SK-N-SH (cell line): ENCODE results near the gene RAPGEF4. TPM values are rescaled to one million over a fixed set of nuclear protein-coding genes. Genes with fewer than 3 reads are reported as not detected.

Source experiments
- CTCF ChIA-PET: fragments of 300-600, 350-600 bp; formaldehyde crosslinking; extraction: SDS; loops from one replicate; lab custom pipeline; 2021; lab: Yijun Ruan, JAX
- POLR2A ChIA-PET: fragments of 350-600 bp; sonication (Branson Sonifier 250); formaldehyde crosslinking; extraction: SDS; loops from one replicate; lab custom pipeline; 2020; ENCODE audit warnings: antibody characterized with exemption, inconsistent platforms; lab: Yijun Ruan, JAX
- DNase-seq: peaks from one replicate; pipeline ENCODE4 v3.0.0; 2012
- H2AFZ ChIP-seq: fragments of 200-600 bp; sonication (generic); 2 replicates; pipeline ENCODE4 v1.8.1; 2016; ENCODE audit warnings: antibody characterized with exemption, mild to moderate bottlenecking, low read depth
- H3F3A ChIP-seq: fragments of 200-600 bp; sonication (generic); replicated peaks from 2 replicates; pipeline ENCODE3; 2016; ENCODE audit warnings: antibody characterized with exemption, mild to moderate bottlenecking; ENCODE audit not compliant: insufficient read depth
- H3K27ac ChIP-seq, 2 experiments: fragments of 200-500 bp in 1 of 2; fragments of 200-600 bp in 1 of 2; sonication (Bioruptor generic) in 1 of 2; sonication (generic), shearing (Covaris generic) in 1 of 2; 2 replicates each; pipeline versions ENCODE4 v1.5.1 to v1.6.1; 2014 to 2016; ENCODE audit warnings: low read depth in 2 of 2, inconsistent platforms in 1 of 2, low read length in 1 of 2, mild to moderate bottlenecking in 1 of 2, mixed read lengths in 1 of 2
- H3K27me3 ChIP-seq: fragments of 200-600 bp; sonication (generic), shearing (Covaris generic); 2 replicates; pipeline ENCODE4 v1.6.1; 2016; ENCODE audit warnings: mixed run types; ENCODE audit not compliant: insufficient read depth
- H3K36me3 ChIP-seq, 2 experiments: fragments of 200-500 bp in 1 of 2; fragments of 200-600 bp in 1 of 2; sonication (Bioruptor generic) in 1 of 2; sonication (generic) in 1 of 2; replicated peaks in 1 of 2; 2 replicates each; pipeline versions ENCODE3 to v1.5.1; 2014 to 2016; ENCODE audit warnings: low read length in 1 of 2, mild to moderate bottlenecking in 1 of 2; ENCODE audit not compliant: insufficient read depth in 2 of 2, control insufficient read depth in 1 of 2
- H3K4me1 ChIP-seq, 2 experiments: fragments of 200-500 bp in 1 of 2; fragments of 200-600 bp in 1 of 2; sonication (Bioruptor generic) in 1 of 2; sonication (generic), shearing (Covaris generic) in 1 of 2; 2 replicates each; pipeline versions ENCODE4 v1.5.1 to v1.6.1; 2014 to 2016; ENCODE audit warnings: low read depth in 1 of 2, low read length in 1 of 2, mixed run types in 1 of 2; ENCODE audit not compliant: insufficient read depth in 2 of 2, control insufficient read depth in 1 of 2
- H3K4me2 ChIP-seq: fragments of 200-600 bp; sonication (generic), shearing (Covaris generic); 2 replicates; pipeline ENCODE4 v1.6.1; 2017; ENCODE audit warnings: mixed run types
- H3K4me3 ChIP-seq, 2 experiments: fragments of 200-500 bp in 1 of 2; fragments of 200-600 bp in 1 of 2; sonication (Bioruptor generic) in 1 of 2; sonication (generic), shearing (Covaris generic) in 1 of 2; 2 replicates each; pipeline versions ENCODE4 v1.5.1 to v1.8.1; 2014 to 2016; ENCODE audit warnings: low read depth in 2 of 2, inconsistent platforms in 1 of 2, low read length in 1 of 2, mild to moderate bottlenecking in 1 of 2, mixed read lengths in 1 of 2, moderate library complexity in 1 of 2
- H3K79me2 ChIP-seq: fragments of 200-600 bp; sonication (generic); 2 replicates; pipeline ENCODE4 v1.8.1; 2017; ENCODE audit warnings: mild to moderate bottlenecking; ENCODE audit not compliant: insufficient read depth
- H3K9ac ChIP-seq: fragments of 200-600 bp; sonication (generic); 2 replicates; pipeline ENCODE4 v1.6.1; 2017; ENCODE audit warnings: mixed run types
- H3K9me2 ChIP-seq: fragments of 200-600 bp; sonication (generic); 2 replicates; pipeline ENCODE4 v1.6.1; 2017; ENCODE audit warnings: mixed run types
- H3K9me3 ChIP-seq: fragments of 200-600 bp; sonication (generic); 2 replicates; pipeline ENCODE4 v1.6.1; 2017; ENCODE audit warnings: mixed run types, mild to moderate bottlenecking, moderate library complexity
- H4K20me1 ChIP-seq: fragments of 200-600 bp; sonication (generic); 2 replicates; pipeline ENCODE4 v1.6.1; 2017; ENCODE audit warnings: mild to moderate bottlenecking, mixed run types; ENCODE audit not compliant: insufficient read depth
- FOSL2 ChIP-seq: IDR thresholded peaks from 2 replicates; pipeline ENCODE4 v1.4.0; 2012; ENCODE audit warnings: low read depth, mild to moderate bottlenecking, moderate library complexity, borderline replicate concordance
- GABPA ChIP-seq: IDR thresholded peaks from 2 replicates; pipeline ENCODE4 v1.4.0; 2012; ENCODE audit warnings: low read depth, mild to moderate bottlenecking
- GATA2 ChIP-seq: sonication (generic); formaldehyde crosslinking; IDR thresholded peaks from 2 replicates; pipeline ENCODE4 v1.5.0; 2020; ENCODE audit warnings: mild to moderate bottlenecking, missing genetic modification reagents
- JUND ChIP-seq: IDR thresholded peaks from 2 replicates; pipeline ENCODE4 v1.4.0; 2012
- MAX ChIP-seq: IDR thresholded peaks from 2 replicates; pipeline ENCODE4 v1.4.0; 2012; ENCODE audit warnings: low read depth
- MXI1 ChIP-seq: IDR thresholded peaks from 2 replicates; pipeline ENCODE4 v1.6.1; 2012; ENCODE audit warnings: mild to moderate bottlenecking, low read depth, low read length, improper control_type of control experiment
- NFIC ChIP-seq: IDR thresholded peaks from 2 replicates; pipeline ENCODE4 v1.4.0; 2012; ENCODE audit warnings: borderline replicate concordance
- RAD21 ChIP-seq: IDR thresholded peaks from 2 replicates; pipeline ENCODE4 v1.6.1; 2012; ENCODE audit warnings: mild to moderate bottlenecking, low read length
- SMC3 ChIP-seq: IDR thresholded peaks from 2 replicates; pipeline ENCODE4 v1.6.1; 2012; ENCODE audit warnings: low read depth, low read length, improper control_type of control experiment
- TCF12 ChIP-seq: IDR thresholded peaks from 2 replicates; pipeline ENCODE4 v1.4.0; 2012
- TEAD4 ChIP-seq: IDR thresholded peaks from 2 replicates; pipeline ENCODE4 v1.4.0; 2012; ENCODE audit warnings: mild to moderate bottlenecking, borderline replicate concordance; ENCODE audit not compliant: insufficient read depth
- USF1 ChIP-seq: IDR thresholded peaks from 2 replicates; pipeline ENCODE4 v1.4.0; 2012; ENCODE audit warnings: low read depth, borderline replicate concordance
- YY1 ChIP-seq: IDR thresholded peaks from 2 replicates; pipeline ENCODE4 v1.4.0; 2012; ENCODE audit warnings: low read depth, mild to moderate bottlenecking
- WGBS: methylation state at CpG from one replicate; pipeline ENCODE4 v1.1.6; 2017; ENCODE audit warnings: low lambda C conversion rate; 5-methylcytosine and 5-hydroxymethylcytosine counted together
- polyA plus RNA-seq, 3 experiments: library from polyadenylated mRNA; depleted of rRNA; stranded (reverse); fragments of >200 nt; gene quantifications; 2 replicates each; pipeline ENCODE4 v1.2.3, GENCODE V29; 2012
- TF ChIP-seq, protein P1 (sequence below): IDR thresholded peaks from 2 replicates; pipeline ENCODE4 v1.6.1; 2012; ENCODE audit warnings: mild to moderate bottlenecking, low read depth, low read length, moderate library complexity
- TF ChIP-seq, protein P2 (sequence below): fragments of 150-350 bp; IDR thresholded peaks from 2 replicates; pipeline ENCODE4 v1.6.1; 2016; ENCODE audit warnings: mild to moderate bottlenecking, low read depth, low read length
- TF ChIP-seq, protein P3 (sequence below): fragments of 200-600 bp; sonication (generic); IDR thresholded peaks from 2 replicates; pipeline ENCODE4 v1.6.1; 2017; ENCODE audit warnings: antibody characterized with exemption, mild to moderate bottlenecking, moderate library complexity
- TF ChIP-seq, protein P4 (sequence below): IDR thresholded peaks from 2 replicates; pipeline ENCODE4; 2012

The RAPGEF4 gene
- polyA plus RNA-seq, 1 of the 3 experiments (the other 2 are of a cell fraction) = 0.30 TPM

GRCh38 chr2:172974762-172975161 lies 239.1 kb downstream of the RAPGEF4 start:
- TF ChIP-seq, protein P1, sequence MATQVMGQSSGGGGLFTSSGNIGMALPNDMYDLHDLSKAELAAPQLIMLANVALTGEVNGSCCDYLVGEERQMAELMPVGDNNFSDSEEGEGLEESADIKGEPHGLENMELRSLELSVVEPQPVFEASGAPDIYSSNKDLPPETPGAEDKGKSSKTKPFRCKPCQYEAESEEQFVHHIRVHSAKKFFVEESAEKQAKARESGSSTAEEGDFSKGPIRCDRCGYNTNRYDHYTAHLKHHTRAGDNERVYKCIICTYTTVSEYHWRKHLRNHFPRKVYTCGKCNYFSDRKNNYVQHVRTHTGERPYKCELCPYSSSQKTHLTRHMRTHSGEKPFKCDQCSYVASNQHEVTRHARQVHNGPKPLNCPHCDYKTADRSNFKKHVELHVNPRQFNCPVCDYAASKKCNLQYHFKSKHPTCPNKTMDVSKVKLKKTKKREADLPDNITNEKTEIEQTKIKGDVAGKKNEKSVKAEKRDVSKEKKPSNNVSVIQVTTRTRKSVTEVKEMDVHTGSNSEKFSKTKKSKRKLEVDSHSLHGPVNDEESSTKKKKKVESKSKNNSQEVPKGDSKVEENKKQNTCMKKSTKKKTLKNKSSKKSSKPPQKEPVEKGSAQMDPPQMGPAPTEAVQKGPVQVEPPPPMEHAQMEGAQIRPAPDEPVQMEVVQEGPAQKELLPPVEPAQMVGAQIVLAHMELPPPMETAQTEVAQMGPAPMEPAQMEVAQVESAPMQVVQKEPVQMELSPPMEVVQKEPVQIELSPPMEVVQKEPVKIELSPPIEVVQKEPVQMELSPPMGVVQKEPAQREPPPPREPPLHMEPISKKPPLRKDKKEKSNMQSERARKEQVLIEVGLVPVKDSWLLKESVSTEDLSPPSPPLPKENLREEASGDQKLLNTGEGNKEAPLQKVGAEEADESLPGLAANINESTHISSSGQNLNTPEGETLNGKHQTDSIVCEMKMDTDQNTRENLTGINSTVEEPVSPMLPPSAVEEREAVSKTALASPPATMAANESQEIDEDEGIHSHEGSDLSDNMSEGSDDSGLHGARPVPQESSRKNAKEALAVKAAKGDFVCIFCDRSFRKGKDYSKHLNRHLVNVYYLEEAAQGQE = no peak
- TF ChIP-seq SMC3 (no peak), TEAD4 (no peak)
- H3F3A ChIP-seq = no peaks in the 10 kb centered on the region
- no peaks in the 10 kb centered on the region for H3K9me3 ChIP-seq
- H3K4me2 ChIP-seq = no peak overlapping the region
- POLR2A ChIA-PET = no interaction called here
- H3K9ac ChIP-seq = no peak overlapping the region
- H3K36me3 ChIP-seq = no peaks in the 10 kb centered on the region
- H2AFZ ChIP-seq = no peak overlapping the region
- 77% methylated on average over 4 of the region's 4 CpGs for WGBS
- DNase-seq = no peak
- H4K20me1 ChIP-seq = no peaks in the 10 kb centered on the region
- no peaks in the 10 kb centered on the region for H3K79me2 ChIP-seq
- H3K4me3 ChIP-seq = no peak overlapping the region
- H3K27ac ChIP-seq = no peak overlapping the region
- CTCF ChIA-PET = interaction anchor here (4.1 kb wide), 1 partner anchor 42 kb away, joined by 19 read pairs; no protein-coding TSS in a partner anchor
- no peaks in the 10 kb centered on the region for H3K9me2 ChIP-seq
- H3K27me3 ChIP-seq = no peaks in the 10 kb centered on the region; the same call in 1 of the 2 replicates
- no peaks in the 10 kb centered on the region; a peak in 1 of 4 replicates for H3K4me1 ChIP-seq

- Histone ChIP-seq H2AFZ (no peak overlapping the region), H4K20me1 (no peaks in the 10 kb centered on the region), H3K9me2 (no peaks in the 10 kb centered on the region), H3K4me2 (no peak overlapping the region), H3F3A (no peaks in the 10 kb centered on the region), H3K9ac (no peak overlapping the region), H3K9me3 (no peaks in the 10 kb centered on the region), H3K27ac (no peak overlapping the region), H3K4me3 (no peak overlapping the region), H3K4me1 (no peaks in the 10 kb centered on the region), H3K27me3 (no peaks in the 10 kb centered on the region; the same call in 1 of the 2 replicates), H3K79me2 (no peaks in the 10 kb centered on the region), H3K36me3 (no peaks in the 10 kb centered on the region)
- no peak for DNase-seq
- CTCF ChIA-PET = interaction anchor here (4.1 kb wide), 1 partner anchor 44 kb away, joined by 19 read pairs; no protein-coding TSS in a partner anchor
- POLR2A ChIA-PET = no interaction called here
- WGBS = 59% methylated on average over 4 of the region's 4 CpGs
- TF ChIP-seq RAD21 (no peak), MXI1 (no peak), USF1 (no peak), YY1 (no peak), NFIC (no peak), TCF12 (no peak), GABPA (no peak), MAX (no peak), GATA2 (CRISPR knock-in tag) (no peak), FOSL2 (no peak), JUND (no peak)
- TF ChIP-seq, protein P2, sequence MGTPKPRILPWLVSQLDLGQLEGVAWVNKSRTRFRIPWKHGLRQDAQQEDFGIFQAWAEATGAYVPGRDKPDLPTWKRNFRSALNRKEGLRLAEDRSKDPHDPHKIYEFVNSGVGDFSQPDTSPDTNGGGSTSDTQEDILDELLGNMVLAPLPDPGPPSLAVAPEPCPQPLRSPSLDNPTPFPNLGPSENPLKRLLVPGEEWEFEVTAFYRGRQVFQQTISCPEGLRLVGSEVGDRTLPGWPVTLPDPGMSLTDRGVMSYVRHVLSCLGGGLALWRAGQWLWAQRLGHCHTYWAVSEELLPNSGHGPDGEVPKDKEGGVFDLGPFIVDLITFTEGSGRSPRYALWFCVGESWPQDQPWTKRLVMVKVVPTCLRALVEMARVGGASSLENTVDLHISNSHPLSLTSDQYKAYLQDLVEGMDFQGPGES = no peak
- TF ChIP-seq, protein P3, sequence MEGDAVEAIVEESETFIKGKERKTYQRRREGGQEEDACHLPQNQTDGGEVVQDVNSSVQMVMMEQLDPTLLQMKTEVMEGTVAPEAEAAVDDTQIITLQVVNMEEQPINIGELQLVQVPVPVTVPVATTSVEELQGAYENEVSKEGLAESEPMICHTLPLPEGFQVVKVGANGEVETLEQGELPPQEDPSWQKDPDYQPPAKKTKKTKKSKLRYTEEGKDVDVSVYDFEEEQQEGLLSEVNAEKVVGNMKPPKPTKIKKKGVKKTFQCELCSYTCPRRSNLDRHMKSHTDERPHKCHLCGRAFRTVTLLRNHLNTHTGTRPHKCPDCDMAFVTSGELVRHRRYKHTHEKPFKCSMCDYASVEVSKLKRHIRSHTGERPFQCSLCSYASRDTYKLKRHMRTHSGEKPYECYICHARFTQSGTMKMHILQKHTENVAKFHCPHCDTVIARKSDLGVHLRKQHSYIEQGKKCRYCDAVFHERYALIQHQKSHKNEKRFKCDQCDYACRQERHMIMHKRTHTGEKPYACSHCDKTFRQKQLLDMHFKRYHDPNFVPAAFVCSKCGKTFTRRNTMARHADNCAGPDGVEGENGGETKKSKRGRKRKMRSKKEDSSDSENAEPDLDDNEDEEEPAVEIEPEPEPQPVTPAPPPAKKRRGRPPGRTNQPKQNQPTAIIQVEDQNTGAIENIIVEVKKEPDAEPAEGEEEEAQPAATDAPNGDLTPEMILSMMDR = no peak
- TF ChIP-seq, protein P4, sequence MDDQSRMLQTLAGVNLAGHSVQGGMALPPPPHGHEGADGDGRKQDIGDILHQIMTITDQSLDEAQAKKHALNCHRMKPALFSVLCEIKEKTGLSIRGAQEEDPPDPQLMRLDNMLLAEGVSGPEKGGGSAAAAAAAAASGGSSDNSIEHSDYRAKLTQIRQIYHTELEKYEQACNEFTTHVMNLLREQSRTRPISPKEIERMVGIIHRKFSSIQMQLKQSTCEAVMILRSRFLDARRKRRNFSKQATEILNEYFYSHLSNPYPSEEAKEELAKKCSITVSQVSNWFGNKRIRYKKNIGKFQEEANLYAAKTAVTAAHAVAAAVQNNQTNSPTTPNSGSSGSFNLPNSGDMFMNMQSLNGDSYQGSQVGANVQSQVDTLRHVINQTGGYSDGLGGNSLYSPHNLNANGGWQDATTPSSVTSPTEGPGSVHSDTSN = no peak
Observed at GRCh38 chr2:172976116-172976515, 240.5 kb downstream of the RAPGEF4 start.
